Diencephalon (tissue), 1 donor: ENCODE results near the gene WTAP. TPM values are rescaled to one million over a fixed set of nuclear protein-coding genes. Genes with fewer than 3 reads are reported as not detected.

Source experiments
- small RNA-seq: library from RNA; depleted of rRNA; stranded (forward); fragments of <200 nt; gene quantifications from one replicate; pipeline ENCODE3, GENCODE V24; 2014
- total RNA-seq: library from RNA; depleted of rRNA; stranded (reverse); fragments of >200 nt; gene quantifications from one replicate; pipeline ENCODE4 v1.2.3, GENCODE V29; 2014

Gene WTAP
- 103 TPM for total RNA-seq

DNA sequence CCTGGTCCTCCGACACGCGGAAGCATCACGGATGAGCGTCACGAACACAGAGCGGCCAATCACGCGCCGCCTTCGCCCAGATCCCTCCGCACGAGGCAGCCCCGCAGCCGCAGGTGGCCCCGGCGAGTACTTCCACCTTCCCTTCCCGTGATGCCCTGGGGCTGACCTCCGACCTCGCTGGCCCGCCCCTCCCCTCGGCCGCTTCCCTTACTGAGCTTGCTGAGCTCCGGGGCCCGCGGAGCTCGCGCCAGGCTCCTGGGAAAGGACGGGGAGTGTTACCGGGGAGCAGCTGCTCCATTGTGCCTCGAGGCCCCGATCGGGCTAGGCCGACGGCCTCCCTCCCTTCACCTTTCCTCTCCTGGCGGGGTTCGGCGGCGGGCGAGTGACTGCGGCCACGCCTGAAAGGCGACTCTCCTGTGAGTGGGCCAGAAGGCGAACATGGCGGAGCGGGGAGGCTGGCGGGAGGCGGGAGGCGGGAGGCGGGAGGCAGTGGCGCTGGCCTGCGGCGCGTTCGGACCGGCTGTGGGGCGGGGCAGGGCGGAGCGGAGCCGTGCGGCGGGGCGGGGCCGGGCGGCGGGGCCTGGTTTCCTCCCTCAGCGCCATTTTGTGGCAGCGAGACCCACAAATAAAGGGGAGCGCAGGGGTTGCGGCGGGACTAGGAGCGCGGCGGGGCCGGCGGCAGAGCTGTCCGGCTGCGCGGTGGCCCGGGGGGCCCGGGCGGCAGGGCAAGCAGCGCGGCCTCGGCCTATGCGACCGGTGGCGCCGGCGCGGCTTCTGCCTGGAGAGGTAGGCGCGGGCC, at the start of gene WTAP:
TSS of gene WTAP (plus strand) at position 589 of the 799 bp plus-strand sequence. CDS start 8,760 bp downstream, outside the sequence.

DNA sequence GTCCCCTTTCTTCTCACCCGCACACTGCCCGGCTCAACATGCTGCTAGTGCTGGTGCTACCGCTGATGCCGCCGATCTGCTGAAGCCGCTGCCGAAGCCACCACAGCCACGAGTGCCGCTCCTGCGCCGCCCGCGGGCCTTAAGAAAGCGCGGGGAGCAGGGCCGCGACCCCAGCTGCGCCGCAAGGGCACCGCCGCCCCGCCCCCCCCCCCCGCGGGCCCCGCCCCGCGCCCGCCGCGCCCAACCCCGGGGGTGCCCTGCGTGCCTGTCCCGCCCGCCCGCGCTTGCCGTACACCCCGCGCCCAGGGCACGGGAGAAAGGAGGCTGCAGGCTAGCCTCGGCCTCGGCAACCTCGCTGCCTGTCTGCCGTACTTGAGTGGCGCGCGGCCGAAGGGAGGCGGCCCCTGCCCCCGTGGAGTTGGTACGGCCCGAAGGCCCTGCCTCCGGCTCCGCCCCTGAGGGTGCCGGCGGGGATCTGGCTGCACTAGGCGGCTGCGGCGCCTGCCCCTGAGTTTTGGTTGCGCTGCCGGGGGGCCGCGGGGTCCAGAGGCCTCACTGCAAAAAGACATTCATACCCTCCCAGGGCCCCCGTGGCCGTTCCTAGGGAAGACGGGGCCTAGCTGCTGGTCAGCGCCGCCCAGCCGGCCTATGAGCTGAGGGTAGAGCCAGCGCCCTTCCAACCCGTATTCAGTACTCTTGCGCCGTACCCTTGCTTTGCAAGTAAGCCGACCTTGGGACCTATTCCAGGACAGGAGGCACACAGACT, 34.0 kb upstream of the WTAP start, which contains the start of gene SOD2:
TSS of gene SOD2 (minus strand) at position 114 of the 766 bp plus-strand sequence. CDS start at position 40, 74 bp downstream.

DNA sequence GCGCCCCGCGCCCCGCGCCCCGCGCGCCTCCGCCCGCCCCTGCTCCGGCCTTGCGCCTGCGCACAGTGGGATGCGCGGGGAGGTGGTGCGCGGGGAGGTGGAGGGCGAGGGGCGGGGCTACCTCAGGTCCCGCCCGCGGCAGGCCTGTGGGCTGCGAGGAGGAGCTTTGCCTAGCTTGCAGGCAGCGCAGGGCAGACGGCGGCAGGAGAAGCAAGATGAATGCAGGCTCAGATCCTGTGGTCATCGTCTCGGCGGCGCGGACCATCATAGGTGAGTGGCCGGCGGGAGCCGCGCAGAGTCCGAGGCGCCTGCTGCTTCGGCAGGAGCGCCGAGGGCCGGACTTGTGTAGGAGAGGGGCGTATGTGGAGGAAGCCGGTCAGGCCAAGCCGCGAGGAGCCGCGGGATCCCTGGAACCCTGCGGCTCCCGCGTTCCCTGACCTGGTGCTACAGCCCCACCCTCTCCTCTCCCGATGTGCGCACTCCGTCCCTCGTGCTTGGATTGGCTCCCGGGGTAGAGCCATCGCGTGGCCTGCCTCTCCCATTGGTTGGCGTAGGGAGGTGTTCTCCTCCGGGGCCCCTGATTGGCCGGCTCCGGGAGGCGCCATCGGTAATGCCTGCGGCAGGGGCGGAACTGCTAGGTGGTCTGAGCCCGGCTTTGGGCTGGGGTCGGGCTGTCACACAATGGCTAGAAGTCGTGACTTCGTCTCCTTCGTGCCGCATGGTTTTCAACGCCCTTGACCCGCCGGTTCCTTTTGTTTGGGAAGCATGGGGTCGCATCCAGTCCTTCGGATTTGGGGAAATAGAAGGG, 34.8 kb downstream of the WTAP start, which contains the start of gene ACAT2:
TSS of gene ACAT2 (plus strand) at position 173 of the 808 bp plus-strand sequence. CDS start at position 216, 43 bp downstream.

DNA sequence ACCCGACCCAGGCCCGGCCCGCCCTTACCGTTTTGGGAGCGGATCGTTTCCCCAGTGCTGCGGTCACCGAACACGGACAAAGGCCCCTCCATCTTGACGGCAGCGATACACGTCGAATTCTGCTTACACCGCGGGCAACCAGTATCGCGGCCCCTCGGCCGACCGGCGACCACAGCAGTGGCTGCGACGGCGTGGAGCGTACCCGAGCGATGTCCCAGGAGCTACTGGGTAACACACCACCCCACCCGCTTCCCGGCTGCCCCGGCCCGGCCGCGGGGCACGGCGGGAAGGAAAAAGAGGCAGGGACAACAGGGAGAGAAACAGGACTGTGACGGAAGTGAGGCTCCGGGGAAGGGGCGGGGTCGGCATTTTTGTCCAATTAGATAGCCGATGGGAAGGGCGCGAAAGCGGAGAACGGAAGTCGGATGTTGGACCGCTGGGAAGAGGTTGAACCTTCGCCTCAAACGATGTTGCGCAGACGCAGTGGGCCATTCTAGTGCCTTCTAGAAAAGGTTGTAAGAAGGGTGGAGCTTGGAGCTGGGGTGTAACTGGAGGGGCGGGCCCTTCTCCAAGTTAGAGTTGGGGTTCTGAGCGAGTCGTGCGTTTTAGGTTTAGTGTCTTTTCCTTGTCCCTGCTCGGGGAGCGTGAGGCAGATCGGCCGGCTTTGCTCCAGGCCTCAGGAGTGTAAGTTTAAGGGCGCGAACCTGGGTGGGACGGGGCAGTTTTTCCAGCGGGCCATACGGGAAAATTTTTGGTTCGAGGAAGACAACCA, 62.3 kb downstream of the WTAP start, which contains the start of gene TCP1:
TSS of gene TCP1 (minus strand) at position 226 of the 772 bp plus-strand sequence. CDS start at position 92, 134 bp downstream.

DNA sequence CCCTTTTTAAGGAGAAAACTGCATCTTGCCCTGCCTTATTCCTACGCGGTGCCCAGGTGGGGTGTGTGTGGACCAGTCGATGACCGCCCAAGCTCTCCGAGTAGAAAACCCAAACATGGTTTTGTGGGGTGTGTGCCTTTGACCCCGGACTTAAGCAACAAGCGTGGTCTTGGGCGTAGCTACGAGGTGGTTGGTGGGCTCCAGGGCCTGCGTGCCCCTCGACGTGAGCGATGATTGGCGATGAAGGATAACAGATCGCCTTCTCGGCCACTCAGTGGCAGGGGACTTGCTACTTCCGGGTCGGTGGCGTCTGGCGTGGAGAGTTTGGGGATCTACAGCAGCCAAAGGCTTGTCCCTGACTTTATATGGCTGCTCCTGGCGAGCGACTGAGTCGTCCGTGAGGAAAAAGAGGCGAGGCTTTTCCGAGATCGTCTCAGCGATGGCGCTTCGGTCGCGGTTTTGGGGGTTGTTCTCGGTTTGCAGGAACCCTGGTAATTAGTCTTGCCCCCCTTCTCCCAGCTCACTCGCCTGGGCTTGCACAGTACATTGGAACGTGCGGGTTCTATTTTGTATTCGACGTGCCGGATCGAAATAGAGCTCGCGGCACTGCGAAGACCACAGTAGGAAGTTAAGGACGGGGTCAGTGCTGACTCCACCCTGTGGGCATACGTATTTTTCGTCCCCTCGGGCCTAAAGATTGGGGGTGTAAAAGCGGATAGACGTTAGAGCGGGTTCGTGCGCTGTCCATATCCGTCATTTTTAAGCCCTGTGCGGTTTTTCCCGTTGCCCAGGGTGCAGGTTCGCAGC, 63.0 kb downstream of the WTAP start, which contains the start of gene MRPL18:
TSS of gene MRPL18 (plus strand) at position 319 of the 807 bp plus-strand sequence. CDS start at position 440, 121 bp downstream.

DNA sequence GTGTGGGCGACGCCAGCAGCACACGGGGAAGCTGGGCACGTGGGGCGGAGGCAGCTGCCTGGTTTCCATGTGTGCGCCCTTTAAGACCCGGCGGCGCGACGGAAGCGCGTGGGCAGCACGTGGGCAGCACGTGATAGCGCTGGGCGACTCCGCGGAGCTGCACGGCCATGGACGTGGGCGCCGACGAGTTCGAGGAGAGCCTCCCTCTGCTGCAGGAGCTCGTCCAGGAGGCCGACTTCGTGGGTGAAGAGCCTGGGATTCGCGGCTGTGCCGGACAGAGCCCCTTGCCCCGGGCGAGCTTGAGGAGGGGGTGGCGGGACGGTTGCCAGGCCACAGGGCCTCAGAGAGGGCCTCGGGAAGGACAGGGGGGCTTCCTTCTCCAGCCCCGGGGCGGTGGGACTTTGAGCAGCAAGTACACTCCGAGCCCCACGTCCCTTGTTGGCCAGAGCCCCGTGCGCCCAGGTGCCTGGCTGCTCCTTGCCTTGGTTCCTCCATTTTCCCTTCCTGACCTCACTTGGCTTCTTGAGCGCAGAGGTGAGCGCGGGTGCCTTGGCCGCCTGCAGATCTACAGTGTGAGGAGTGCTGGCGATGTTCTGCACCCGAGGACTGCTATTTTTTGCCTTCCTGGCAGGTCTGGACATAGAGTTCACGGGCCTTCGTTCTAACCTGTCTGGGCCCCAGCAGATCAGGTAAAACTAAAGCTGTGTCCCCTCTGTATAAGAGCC, 73.0 kb downstream of the WTAP start, which contains the start of gene PNLDC1:
TSS of gene PNLDC1 (plus strand) at position 136 of the 725 bp plus-strand sequence. CDS start at position 168, 32 bp downstream.

Small RNA genes within 50 kb of the gene (small RNA-seq; reads per million reads assigned to genes)
- not detected for gene RNU4ATAC18P
- 34.8 reads per million, percentile 96 among the genes with 10 or more reads in this experiment for gene SNORA20
- gene SNORA29: not detected

Other genes starting within 250 kb of the WTAP start
- gene SOD2, start 34.3 kb upstream of the WTAP start, total RNA-seq: 96.4 TPM
- gene ACAT2, start 34.5 kb downstream of the WTAP start, total RNA-seq: 61.4 TPM
- gene TCP1, start 62.1 kb downstream of the WTAP start, total RNA-seq: 227 TPM
- 57.9 TPM for gene MRPL18, start 63.0 kb downstream of the WTAP start, total RNA-seq
- 0.23 TPM for gene PNLDC1, start 72.8 kb downstream of the WTAP start, total RNA-seq
- under 0.01 TPM for gene MAS1, start 163.5 kb downstream of the WTAP start, total RNA-seq
- gene IGF2R, start 241.6 kb downstream of the WTAP start, total RNA-seq: 40.1 TPM